ENCODE data around the gene YOD1.
A peak's percentile ranks its signal among the peaks of the same experiment; 100 is the strongest.

Gene YOD1

GRCh38 chr1:207040181-207040533 is 10.9 kb downstream of the YOD1 start:
- H3K27ac ChIP-seq (ENCODE audit: low read length): no peak overlapping the region
- no peak overlapping the region for H3K9ac ChIP-seq (ENCODE audit: low read depth, low read length)
- H3K27me3 ChIP-seq (ENCODE audit: insufficient read depth, low read length): no peaks in the 10 kb centered on the region; the same call in 1 of the 2 replicates

GRCh38 chr1:207039380-207040180 is 11.4 kb downstream of the YOD1 start:
- Histone ChIP-seq H3K27ac (ENCODE audit: low read length) (no peak overlapping the region), H3K9ac (ENCODE audit: low read depth, low read length) (no peak overlapping the region), H3K9me3 (ENCODE audit: insufficient read depth, low read depth, low read length) (no peaks in the 10 kb centered on the region), H3K4me3 (ENCODE audit: low read length) (no peak overlapping the region), H3K36me3 (ENCODE audit: insufficient read depth, low read depth, low read length) (no peaks in the 10 kb centered on the region), H3K4me1 (ENCODE audit: insufficient read depth, low read length) (no peaks in the 10 kb centered on the region), H3K27me3 (ENCODE audit: insufficient read depth, low read length) (no peaks in the 10 kb centered on the region; the same call in 1 of the 2 replicates)

More at GRCh38 chr1:207040181-207040533, 10.9 kb downstream of the YOD1 start:
- Histone ChIP-seq H3K9me3 (ENCODE audit: insufficient read depth, low read depth, low read length) (no peaks in the 10 kb centered on the region), H3K4me3 (ENCODE audit: low read length) (no peak overlapping the region), H3K36me3 (ENCODE audit: insufficient read depth, low read depth, low read length) (peaks cover 4% of the 10 kb centered on the region; the same call in 1 of the 2 replicates), H3K4me1 (ENCODE audit: insufficient read depth, low read length) (no peaks in the 10 kb centered on the region)

- H3K9ac ChIP-seq (ENCODE audit: low read depth, low read length): no peak overlapping the region
- H3K36me3 ChIP-seq (ENCODE audit: insufficient read depth, low read depth, low read length): no peaks in the 10 kb centered on the region
- no peak overlapping the region for H3K4me3 ChIP-seq (ENCODE audit: low read length)
- no peaks in the 10 kb centered on the region; the same call in 1 of the 2 replicates for H3K27me3 ChIP-seq (ENCODE audit: insufficient read depth, low read length)
- H3K9me3 ChIP-seq (ENCODE audit: insufficient read depth, low read depth, low read length): no peaks in the 10 kb centered on the region
- no peak overlapping the region for H3K27ac ChIP-seq (ENCODE audit: low read length)
- peaks cover 12% of the 10 kb centered on the region; the same call in 1 of the 2 replicates for H3K4me1 ChIP-seq (ENCODE audit: insufficient read depth, low read length)
Measured at GRCh38 chr1:207036865-207037264, 14.1 kb downstream of the YOD1 start.

- Histone ChIP-seq H3K27me3 (ENCODE audit: insufficient read depth, low read length) (no peaks in the 10 kb centered on the region; the same call in 1 of the 2 replicates), H3K9ac (ENCODE audit: low read depth, low read length) (no peak overlapping the region), H3K36me3 (ENCODE audit: insufficient read depth, low read depth, low read length) (no peaks in the 10 kb centered on the region), H3K27ac (ENCODE audit: low read length) (no peak overlapping the region), H3K4me3 (ENCODE audit: low read length) (no peak overlapping the region), H3K4me1 (ENCODE audit: insufficient read depth, low read length) (peaks cover 13% of the 10 kb centered on the region; the same call in 1 of the 2 replicates), H3K9me3 (ENCODE audit: insufficient read depth, low read depth, low read length) (no peaks in the 10 kb centered on the region)
Measured at GRCh38 chr1:207035877-207036551, 15.0 kb downstream of the YOD1 start.

GRCh38 chr1:207034998-207035397 is 16.0 kb downstream of the YOD1 start:
- Histone ChIP-seq H3K4me3 (ENCODE audit: low read length) (no peak overlapping the region), H3K27me3 (ENCODE audit: insufficient read depth, low read length) (no peaks in the 10 kb centered on the region; the same call in 1 of the 2 replicates), H3K9ac (ENCODE audit: low read depth, low read length) (no peak overlapping the region), H3K27ac (ENCODE audit: low read length) (no peak overlapping the region), H3K36me3 (ENCODE audit: insufficient read depth, low read depth, low read length) (no peaks in the 10 kb centered on the region), H3K9me3 (ENCODE audit: insufficient read depth, low read depth, low read length) (no peaks in the 10 kb centered on the region), H3K4me1 (ENCODE audit: insufficient read depth, low read length) (peaks cover 14% of the 10 kb centered on the region; the same call in 1 of the 2 replicates)

- Histone ChIP-seq H3K27ac (ENCODE audit: low read length) (no peak overlapping the region), H3K27me3 (ENCODE audit: insufficient read depth, low read length) (no peaks in the 10 kb centered on the region; the same call in 1 of the 2 replicates)
Measured at GRCh38 chr1:207034208-207034607, 16.8 kb downstream of the YOD1 start.

GRCh38 chr1:207033302-207033701 is 17.7 kb downstream of the YOD1 start:
- H3K9me3 ChIP-seq (ENCODE audit: insufficient read depth, low read depth, low read length): no peaks in the 10 kb centered on the region
- peaks cover 18% of the 10 kb centered on the region; the same call in 1 of the 2 replicates for H3K4me1 ChIP-seq (ENCODE audit: insufficient read depth, low read length)
- H3K9ac ChIP-seq (ENCODE audit: low read depth, low read length): peak overlapping the region; percentile 31; the same call in 1 of the 2 replicates
- no peaks in the 10 kb centered on the region; the same call in 1 of the 2 replicates for H3K27me3 ChIP-seq (ENCODE audit: insufficient read depth, low read length)
- H3K27ac ChIP-seq (ENCODE audit: low read length): peak overlapping the region; percentile 55
- H3K4me3 ChIP-seq (ENCODE audit: low read length): 0 out of 2 replicates have a peak overlapping the region, but pooled peaks have one; percentile 19
- no peaks in the 10 kb centered on the region for H3K36me3 ChIP-seq (ENCODE audit: insufficient read depth, low read depth, low read length)

More at GRCh38 chr1:207034208-207034607, 16.8 kb downstream of the YOD1 start:
- Histone ChIP-seq H3K36me3 (ENCODE audit: insufficient read depth, low read depth, low read length) (no peaks in the 10 kb centered on the region), H3K4me3 (ENCODE audit: low read length) (no peak overlapping the region), H3K9ac (ENCODE audit: low read depth, low read length) (no peak overlapping the region), H3K4me1 (ENCODE audit: insufficient read depth, low read length) (peaks cover 18% of the 10 kb centered on the region; the same call in 1 of the 2 replicates), H3K9me3 (ENCODE audit: insufficient read depth, low read depth, low read length) (no peaks in the 10 kb centered on the region)

GRCh38 chr1:207032528-207033017 is 18.4 kb downstream of the YOD1 start, which contains the start of gene C1orf116:
C1orf116 (minus strand) TSS chr1:207032756; CDS start chr1:207027598, 5,158 bp downstream.
- Histone ChIP-seq H3K27me3 (ENCODE audit: insufficient read depth, low read length) (no peaks in the 10 kb centered on the region; the same call in 1 of the 2 replicates), H3K9ac (ENCODE audit: low read depth, low read length) (peak within 1 kb of the TSS; percentile 74; the same call in 1 of the 2 replicates), H3K4me3 (ENCODE audit: low read length) (peak within 1 kb of the TSS; percentile 56; the same call in 1 of the 2 replicates), H3K9me3 (ENCODE audit: insufficient read depth, low read depth, low read length) (no peaks in the 10 kb centered on the region), H3K4me1 (ENCODE audit: insufficient read depth, low read length) (peaks cover 18% of the 10 kb centered on the region; the same call in 1 of the 2 replicates), H3K36me3 (ENCODE audit: insufficient read depth, low read depth, low read length) (no peaks in the 10 kb centered on the region), H3K27ac (ENCODE audit: low read length) (peak within 1 kb of the TSS; percentile 55)

GRCh38 chr1:207031632-207032264 is 19.3 kb downstream of the YOD1 start:
- Histone ChIP-seq H3K27ac (ENCODE audit: low read length) (peak overlapping the region; percentile 35), H3K36me3 (ENCODE audit: insufficient read depth, low read depth, low read length) (no peaks in the 10 kb centered on the region), H3K9me3 (ENCODE audit: insufficient read depth, low read depth, low read length) (no peaks in the 10 kb centered on the region), H3K27me3 (ENCODE audit: insufficient read depth, low read length) (no peaks in the 10 kb centered on the region), H3K4me1 (ENCODE audit: insufficient read depth, low read length) (peaks cover 18% of the 10 kb centered on the region; the same call in 1 of the 2 replicates), H3K9ac (ENCODE audit: low read depth, low read length) (peak overlapping the region; percentile 74; the same call in 1 of the 2 replicates), H3K4me3 (ENCODE audit: low read length) (peak overlapping the region; percentile 56; the same call in 1 of the 2 replicates)

GRCh38 chr1:207031016-207031415 is 20.0 kb downstream of the YOD1 start:
- Histone ChIP-seq H3K36me3 (ENCODE audit: insufficient read depth, low read depth, low read length) (no peaks in the 10 kb centered on the region), H3K4me3 (ENCODE audit: low read length) (no peak overlapping the region), H3K27ac (ENCODE audit: low read length) (no peak overlapping the region), H3K9me3 (ENCODE audit: insufficient read depth, low read depth, low read length) (no peaks in the 10 kb centered on the region), H3K9ac (ENCODE audit: low read depth, low read length) (no peak overlapping the region), H3K27me3 (ENCODE audit: insufficient read depth, low read length) (no peaks in the 10 kb centered on the region), H3K4me1 (ENCODE audit: insufficient read depth, low read length) (peaks cover 18% of the 10 kb centered on the region; the same call in 1 of the 2 replicates)

GRCh38 chr1:207030522-207031009 is 20.4 kb downstream of the YOD1 start:
- no peaks in the 10 kb centered on the region for H3K27me3 ChIP-seq (ENCODE audit: insufficient read depth, low read length)
- H3K4me1 ChIP-seq (ENCODE audit: insufficient read depth, low read length): peaks cover 22% of the 10 kb centered on the region
- H3K27ac ChIP-seq (ENCODE audit: low read length): no peak overlapping the region
- H3K9ac ChIP-seq (ENCODE audit: low read depth, low read length): no peak overlapping the region
- no peaks in the 10 kb centered on the region for H3K36me3 ChIP-seq (ENCODE audit: insufficient read depth, low read depth, low read length)
- no peaks in the 10 kb centered on the region for H3K9me3 ChIP-seq (ENCODE audit: insufficient read depth, low read depth, low read length)
- no peak overlapping the region for H3K4me3 ChIP-seq (ENCODE audit: low read length)

Data from iPS-20b (cell line).